Natural killer cell (primary cell): ENCODE results near the gene TCAF1. TPM values are rescaled to one million over a fixed set of nuclear protein-coding genes. Genes with fewer than 3 reads are reported as not detected.
"Not testable (repeated sequence)": the region's sequence is repeated elsewhere in the genome, so short reads cannot be mapped to it uniquely, and the experiment has no call there.

Source experiments
- ATAC-seq, 3 donors: fragments of 150-1000 bp in 2 of 3; fragments of 200-7000 bp in 1 of 3; cut with Tn5 transposase; 1 replicate in 1 of 3; 2 replicates in 2 of 3; pipeline ENCODE4 v1.10.0; 2021; ENCODE audit warnings: mild to moderate bottlenecking in 2 of 3, moderate library complexity in 2 of 3
- DNase-seq, 2 donors: peaks; one replicate each; pipeline versions ENCODE4 v3.0.0 to v3.0.0-alpha.2; 2013 to 2021; ENCODE audit warnings: mixed read lengths in 1 of 2
- H3K27ac ChIP-seq: one replicate; pipeline ENCODE4 v1.5.1; 2013; ENCODE audit warnings: mild to moderate bottlenecking, low read length
- H3K27me3 ChIP-seq: one replicate; pipeline ENCODE4 v1.6.1; 2013; ENCODE audit warnings: low read length; ENCODE audit not compliant: control insufficient read depth, insufficient read depth
- H3K36me3 ChIP-seq: one replicate; pipeline ENCODE4 v1.6.1; 2013; ENCODE audit warnings: low read length; ENCODE audit not compliant: control insufficient read depth, insufficient read depth
- H3K4me1 ChIP-seq: one replicate; pipeline ENCODE4 v1.6.1; 2013; ENCODE audit warnings: low read length; ENCODE audit not compliant: control insufficient read depth, insufficient read depth
- H3K4me3 ChIP-seq: one replicate; pipeline ENCODE4 v1.5.1; 2013; ENCODE audit warnings: low read length
- H3K9me3 ChIP-seq: one replicate; pipeline ENCODE4 v1.6.1; 2013; ENCODE audit warnings: low read length; ENCODE audit not compliant: control insufficient read depth, insufficient read depth
- H3K27ac Mint-ChIP-seq, 2 donors: one replicate each; pipeline ENCODE4 v1.8.0; 2022; ENCODE audit warnings: mild to moderate bottlenecking in 2 of 2, mixed read lengths in 2 of 2, moderate library complexity in 1 of 2
- H3K27me3 Mint-ChIP-seq, 2 donors: one replicate each; pipeline ENCODE4 v1.8.0; 2022; ENCODE audit warnings: low read depth in 2 of 2, mixed read lengths in 2 of 2
- H3K36me3 Mint-ChIP-seq: one replicate; pipeline ENCODE4 v1.8.0; 2022; ENCODE audit warnings: mixed read lengths
- H3K4me1 Mint-ChIP-seq, 2 donors: one replicate each; pipeline ENCODE4 v1.8.0; 2022; ENCODE audit warnings: mixed read lengths in 2 of 2
- H3K4me3 Mint-ChIP-seq: one replicate; pipeline ENCODE4 v1.8.0; 2022; ENCODE audit warnings: mild to moderate bottlenecking, moderate library complexity, mixed read lengths
- H3K9me3 Mint-ChIP-seq, 2 donors: one replicate each; pipeline ENCODE4 v1.8.0; 2022; ENCODE audit warnings: mixed read lengths in 2 of 2
- WGBS: methylation state at CpG from one replicate; pipeline ENCODE4 v1.1.7; 2013; ENCODE audit warnings: missing lambda C conversion rate; ENCODE audit not compliant: insufficient coverage; 5-methylcytosine and 5-hydroxymethylcytosine counted together
- intact Hi-C: fragments of 100-400 bp; cut with micrococcal nuclease; formaldehyde crosslinking; loops from one replicate; pipeline ENCODE4 v1.14.2; 2022
- total RNA-seq, 4 donors: library from RNA; stranded (reverse); fragments of 120-200 nt in 1 of 4; gene quantifications; one replicate each; pipeline versions ENCODE4 v1.2.3 to v1.2.4, GENCODE V29; 2013 to 2022

The TCAF1 gene
- total RNA-seq, 3 donors from 2014 or later (not counting 1 experiment from before 2014, with no cell fraction given), result 12.7 to 24.5 (median 18.8) TPM

DNA sequence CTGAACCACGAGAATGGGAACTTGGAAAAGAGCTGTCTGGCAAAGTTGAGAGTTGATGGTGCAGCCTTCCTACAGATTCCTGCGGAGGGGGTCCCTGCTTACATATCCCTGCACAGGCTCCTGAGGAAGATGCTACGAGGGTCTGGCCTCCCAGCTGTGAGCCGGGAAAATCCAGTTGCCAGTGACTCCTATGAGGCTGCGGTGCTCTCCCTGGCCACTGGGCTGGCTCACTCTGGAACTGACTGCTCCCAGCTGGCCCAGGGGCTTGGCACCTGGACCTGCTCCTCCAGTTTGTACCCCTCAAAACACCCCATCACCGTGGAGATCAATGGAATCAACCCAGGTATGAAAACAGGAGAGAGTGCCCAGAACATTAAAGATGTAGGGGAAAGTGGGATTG lies 91.3 kb downstream of the TCAF1 start:
- H3K4me3 Mint-ChIP-seq, H3K27me3 Mint-ChIP-seq: not testable (repeated sequence)
- WGBS, result no CpG with 5 or more reads among the region's 6 CpGs

GRCh38 chr7:143806664-143807071 lies 95.3 kb downstream of the TCAF1 start:
- H3K27ac ChIP-seq, DNase-seq, H3K4me1 Mint-ChIP-seq, H3K4me1 ChIP-seq, H3K9me3 ChIP-seq, H3K27me3 Mint-ChIP-seq, H3K36me3 Mint-ChIP-seq, H3K9me3 Mint-ChIP-seq, H3K4me3 ChIP-seq, intact Hi-C loops, H3K36me3 ChIP-seq, ATAC-seq, H3K27me3 ChIP-seq, H3K27ac Mint-ChIP-seq, H3K4me3 Mint-ChIP-seq: not testable (repeated sequence)
- no CpG with 5 or more reads among the region's 5 CpGs for WGBS

More for the DNA sequence above, 91.3 kb downstream of the TCAF1 start:
- H3K4me1 ChIP-seq, H3K4me3 ChIP-seq, intact Hi-C loops, H3K36me3 ChIP-seq, H3K36me3 Mint-ChIP-seq, H3K27ac Mint-ChIP-seq, H3K27me3 ChIP-seq, ATAC-seq, H3K27ac ChIP-seq, H3K4me1 Mint-ChIP-seq, DNase-seq, H3K9me3 Mint-ChIP-seq, H3K9me3 ChIP-seq: not testable (repeated sequence)

Other genes starting within 250 kb of the TCAF1 start
- under 1 TPM; 0.16 to 0.72 (median 0.40) TPM for gene CTAGE6, start 144.5 kb downstream of the TCAF1 start, total RNA-seq
- gene OR2F2, start 33.1 kb upstream of the TCAF1 start, total RNA-seq, result not detected
- not detected for gene OR2F1, start 52.7 kb upstream of the TCAF1 start, total RNA-seq
- gene OR6B1, start 98.1 kb upstream of the TCAF1 start, total RNA-seq, result not detected
- gene OR2A5, start 146.8 kb upstream of the TCAF1 start, total RNA-seq, result not detected
- gene OR2A25, start 167.6 kb upstream of the TCAF1 start, total RNA-seq, result not detected
- not detected for gene OR2A12, start 184.1 kb upstream of the TCAF1 start, total RNA-seq
- not detected for gene OR2A2, start 207.4 kb upstream of the TCAF1 start, total RNA-seq
- gene OR2A14, start 221.0 kb upstream of the TCAF1 start, total RNA-seq, result not detected